ENCODE data around the gene WDFY2.

WDFY2 gene

GRCh38 chr13:51773515-51773914 is 189.3 kb downstream of the WDFY2 start:
- DNase-seq = no peak

- DNase-seq = no peak
These were observed 191.9 kb downstream of the WDFY2 start for GRCh38 chr13:51776179-51776578.

- no peak for DNase-seq
These were observed 193.7 kb downstream of the WDFY2 start for GRCh38 chr13:51777921-51778320.

- no peak for DNase-seq
These were observed 194.1 kb downstream of the WDFY2 start for GRCh38 chr13:51778392-51778791.

GRCh38 chr13:51780099-51780498 is 195.8 kb downstream of the WDFY2 start:
- DNase-seq = no peak

GRCh38 chr13:51781246-51782022 is 197.2 kb downstream of the WDFY2 start:
- no peak for DNase-seq

GRCh38 chr13:51782026-51782710 is 197.9 kb downstream of the WDFY2 start:
- no peak for DNase-seq

GRCh38 chr13:51783428-51784094 is 199.3 kb downstream of the WDFY2 start:
- no peak for DNase-seq

GRCh38 chr13:51784097-51784496 is 199.8 kb downstream of the WDFY2 start:
- no peak for DNase-seq

GRCh38 chr13:51785712-51786424 is 201.6 kb downstream of the WDFY2 start:
- no peak for DNase-seq

GRCh38 chr13:51786425-51787265 is 202.4 kb downstream of the WDFY2 start:
- no peak for DNase-seq

- peak; percentile 56 for DNase-seq
These were observed 209.5 kb downstream of the WDFY2 start for GRCh38 chr13:51793570-51794271.

- DNase-seq = no peak
These were observed 210.7 kb downstream of the WDFY2 start for GRCh38 chr13:51794964-51795363.

GRCh38 chr13:51795419-51795818 is 211.2 kb downstream of the WDFY2 start:
- no peak for DNase-seq

GRCh38 chr13:51796546-51796945 is 212.3 kb downstream of the WDFY2 start:
- DNase-seq = no peak

GRCh38 chr13:51797664-51798488 is 213.6 kb downstream of the WDFY2 start:
- peak; percentile 52 for DNase-seq

- no peak for DNase-seq
These were observed 215.0 kb downstream of the WDFY2 start for GRCh38 chr13:51799261-51799660.

GRCh38 chr13:51800486-51800885 is 216.2 kb downstream of the WDFY2 start:
- no peak for DNase-seq

- DNase-seq = no peak
These were observed 217.4 kb downstream of the WDFY2 start for GRCh38 chr13:51801631-51802099.

GRCh38 chr13:51802631-51803418 is 218.6 kb downstream of the WDFY2 start:
- no peak for DNase-seq
